Measurements from ENCODE around the gene FAM43B.

Gene FAM43B

GRCh38 chr1:20575541-20576336 lies 23.4 kb downstream of the FAM43B start:
- peaks cover 2% of the 10 kb centered on the region for H3K27me3 ChIP-seq (ENCODE audit: insufficient read depth, low read length)
- H3K4me1 ChIP-seq (ENCODE audit: control insufficient read depth, insufficient read depth, low read length, unreplicated experiment): peaks cover 19% of the 10 kb centered on the region
- no peak overlapping the region for H2AFZ ChIP-seq (ENCODE audit: low read length, unreplicated experiment)
- H3K36me3 ChIP-seq (ENCODE audit: insufficient read depth, low read length): no peaks in the 10 kb centered on the region
- no peak overlapping the region for H3K4me3 ChIP-seq (ENCODE audit: low read depth, low read length)
- no peak overlapping the region for H3K27ac ChIP-seq (ENCODE audit: low read depth, low read length)
- no peaks in the 10 kb centered on the region for H3K79me2 ChIP-seq (ENCODE audit: control insufficient read depth, insufficient read depth, low read length, unreplicated experiment)

GRCh38 chr1:20578062-20578461 lies 25.7 kb downstream of the FAM43B start:
- H3K36me3 ChIP-seq (ENCODE audit: insufficient read depth, low read length): no peaks in the 10 kb centered on the region
- no peaks in the 10 kb centered on the region for H3K79me2 ChIP-seq (ENCODE audit: control insufficient read depth, insufficient read depth, low read length, unreplicated experiment)
- no peak overlapping the region for H2AFZ ChIP-seq (ENCODE audit: low read length, unreplicated experiment)
- no peaks in the 10 kb centered on the region; the same call in 1 of the 2 replicates for H3K27me3 ChIP-seq (ENCODE audit: insufficient read depth, low read length)
- H3K27ac ChIP-seq (ENCODE audit: low read depth, low read length): no peak overlapping the region
- H3K4me3 ChIP-seq (ENCODE audit: low read depth, low read length): no peak overlapping the region
- peaks cover 19% of the 10 kb centered on the region for H3K4me1 ChIP-seq (ENCODE audit: control insufficient read depth, insufficient read depth, low read length, unreplicated experiment)

- Histone ChIP-seq H2AFZ (ENCODE audit: low read length, unreplicated experiment) (peak overlapping the region; percentile 22), H3K4me3 (ENCODE audit: low read depth, low read length) (no peak overlapping the region), H3K36me3 (ENCODE audit: insufficient read depth, low read length) (no peaks in the 10 kb centered on the region), H3K27me3 (ENCODE audit: insufficient read depth, low read length) (no peaks in the 10 kb centered on the region; the same call in 1 of the 2 replicates), H3K4me1 (ENCODE audit: control insufficient read depth, insufficient read depth, low read length, unreplicated experiment) (peaks cover 19% of the 10 kb centered on the region), H3K27ac (ENCODE audit: low read depth, low read length) (no peak overlapping the region), H3K79me2 (ENCODE audit: control insufficient read depth, insufficient read depth, low read length, unreplicated experiment) (no peaks in the 10 kb centered on the region)
Observed at GRCh38 chr1:20578721-20579395, 26.5 kb downstream of the FAM43B start.

- Histone ChIP-seq H3K36me3 (ENCODE audit: insufficient read depth, low read length) (no peaks in the 10 kb centered on the region), H3K4me3 (ENCODE audit: low read depth, low read length) (no peak overlapping the region), H3K79me2 (ENCODE audit: control insufficient read depth, insufficient read depth, low read length, unreplicated experiment) (no peaks in the 10 kb centered on the region), H3K27me3 (ENCODE audit: insufficient read depth, low read length) (no peaks in the 10 kb centered on the region), H3K27ac (ENCODE audit: low read depth, low read length) (no peak overlapping the region), H2AFZ (ENCODE audit: low read length, unreplicated experiment) (no peak overlapping the region), H3K4me1 (ENCODE audit: control insufficient read depth, insufficient read depth, low read length, unreplicated experiment) (peaks cover 6% of the 10 kb centered on the region)
Observed at GRCh38 chr1:20584890-20585289, 32.5 kb downstream of the FAM43B start.

- no peaks in the 10 kb centered on the region for H3K79me2 ChIP-seq (ENCODE audit: control insufficient read depth, insufficient read depth, low read length, unreplicated experiment)
- H3K4me3 ChIP-seq (ENCODE audit: low read depth, low read length): no peak overlapping the region
- peaks cover 15% of the 10 kb centered on the region for H3K4me1 ChIP-seq (ENCODE audit: control insufficient read depth, insufficient read depth, low read length, unreplicated experiment)
- no peaks in the 10 kb centered on the region for H3K36me3 ChIP-seq (ENCODE audit: insufficient read depth, low read length)
- no peak overlapping the region for H2AFZ ChIP-seq (ENCODE audit: low read length, unreplicated experiment)
- no peak overlapping the region for H3K27ac ChIP-seq (ENCODE audit: low read depth, low read length)
- H3K27me3 ChIP-seq (ENCODE audit: insufficient read depth, low read length): no peaks in the 10 kb centered on the region
Observed at GRCh38 chr1:20586953-20587660, 34.7 kb downstream of the FAM43B start.

GRCh38 chr1:20587661-20588053 lies 35.3 kb downstream of the FAM43B start:
- H3K4me3 ChIP-seq (ENCODE audit: low read depth, low read length): no peak overlapping the region
- no peak overlapping the region for H3K27ac ChIP-seq (ENCODE audit: low read depth, low read length)
- H2AFZ ChIP-seq (ENCODE audit: low read length, unreplicated experiment): no peak overlapping the region
- peaks cover 15% of the 10 kb centered on the region for H3K4me1 ChIP-seq (ENCODE audit: control insufficient read depth, insufficient read depth, low read length, unreplicated experiment)
- no peaks in the 10 kb centered on the region for H3K27me3 ChIP-seq (ENCODE audit: insufficient read depth, low read length)
- no peaks in the 10 kb centered on the region for H3K79me2 ChIP-seq (ENCODE audit: control insufficient read depth, insufficient read depth, low read length, unreplicated experiment)
- H3K36me3 ChIP-seq (ENCODE audit: insufficient read depth, low read length): no peaks in the 10 kb centered on the region

GRCh38 chr1:20588634-20589225 lies 36.4 kb downstream of the FAM43B start, which contains the start of gene CDA:
TSS of gene CDA (plus strand) at chr1:20589097. CDS start at chr1:20589130, 33 bp downstream.
- Histone ChIP-seq H3K27me3 (ENCODE audit: insufficient read depth, low read length) (no peaks in the 10 kb centered on the region), H3K79me2 (ENCODE audit: control insufficient read depth, insufficient read depth, low read length, unreplicated experiment) (no peaks in the 10 kb centered on the region), H3K4me3 (ENCODE audit: low read depth, low read length) (no peak within 1 kb of the TSS), H3K4me1 (ENCODE audit: control insufficient read depth, insufficient read depth, low read length, unreplicated experiment) (peaks cover 15% of the 10 kb centered on the region), H2AFZ (ENCODE audit: low read length, unreplicated experiment) (no peak within 1 kb of the TSS), H3K27ac (ENCODE audit: low read depth, low read length) (no peak within 1 kb of the TSS), H3K36me3 (ENCODE audit: insufficient read depth, low read length) (no peaks in the 10 kb centered on the region)

- Histone ChIP-seq H3K4me3 (ENCODE audit: low read depth, low read length) (no peak overlapping the region), H3K27ac (ENCODE audit: low read depth, low read length) (no peak overlapping the region), H2AFZ (ENCODE audit: low read length, unreplicated experiment) (no peak overlapping the region), H3K27me3 (ENCODE audit: insufficient read depth, low read length) (no peaks in the 10 kb centered on the region), H3K4me1 (ENCODE audit: control insufficient read depth, insufficient read depth, low read length, unreplicated experiment) (peaks cover 15% of the 10 kb centered on the region), H3K36me3 (ENCODE audit: insufficient read depth, low read length) (no peaks in the 10 kb centered on the region), H3K79me2 (ENCODE audit: control insufficient read depth, insufficient read depth, low read length, unreplicated experiment) (no peaks in the 10 kb centered on the region)
Observed at GRCh38 chr1:20589331-20590278, 37.2 kb downstream of the FAM43B start.

- H3K36me3 ChIP-seq (ENCODE audit: insufficient read depth, low read length): no peaks in the 10 kb centered on the region
- H3K4me3 ChIP-seq (ENCODE audit: low read depth, low read length): no peak overlapping the region
- no peak overlapping the region for H3K27ac ChIP-seq (ENCODE audit: low read depth, low read length)
- H3K79me2 ChIP-seq (ENCODE audit: control insufficient read depth, insufficient read depth, low read length, unreplicated experiment): no peaks in the 10 kb centered on the region
- H3K4me1 ChIP-seq (ENCODE audit: control insufficient read depth, insufficient read depth, low read length, unreplicated experiment): peaks cover 15% of the 10 kb centered on the region
- no peak overlapping the region for H2AFZ ChIP-seq (ENCODE audit: low read length, unreplicated experiment)
- no peaks in the 10 kb centered on the region for H3K27me3 ChIP-seq (ENCODE audit: insufficient read depth, low read length)
Observed at GRCh38 chr1:20590306-20590777, 38.0 kb downstream of the FAM43B start.
